K562 (cell line): ENCODE results near the gene ZACN. TPM values are rescaled to one million over a fixed set of nuclear protein-coding genes. Genes with fewer than 3 reads are reported as not detected.

Experiments used
- ATAC-seq: fragments of 200-7000 bp; cut with Tn5 transposase; 3 replicates; pipeline ENCODE4 v1.9.1; 2020; ENCODE audit warnings: moderate library complexity
- BruUV-seq: library from RNA; stranded (reverse); fragments of 400-500 nt; replicated peaks from 2 replicates; lab custom pipeline; 2021; lab: Mats Ljungman, UMichigan
- CTCF ChIA-PET: fragments of 300-600 bp; formaldehyde crosslinking; extraction: SDS; loops from one replicate; lab custom pipeline; 2021; ENCODE audit warnings: low intra/inter-chr PET ratio; lab: Yijun Ruan, JAX
- POLR2A ChIA-PET: fragments of 300-600, 350-650 bp; sonication (Branson Sonifier 250); formaldehyde crosslinking; extraction: SDS; loops from one replicate; lab custom pipeline; 2021; ENCODE audit warnings: antibody characterized with exemption, inconsistent platforms; lab: Yijun Ruan, JAX
- DNase-seq, 4 experiments: peaks; one replicate each; pipeline versions ENCODE4 v3.0.0 to v3.0.0-alpha.2; 2011 to 2018; ENCODE audit warnings: low spot score in 3 of 4, mixed read lengths in 3 of 4; ENCODE audit errors: extremely low read depth in 1 of 4
- FAIRE-seq: peaks from 2 replicates; lab custom pipeline; 2011; peaks lifted over from hg19 to GRCh38; lab: Jason Lieb, UNC
- H2AFZ ChIP-seq: 2 replicates; pipeline ENCODE4 v1.6.0; 2011; ENCODE audit warnings: low read depth, low read length, control low read depth, inconsistent platforms
- H3K27ac ChIP-seq: fragments of 200-600 bp; 3 replicates; pipeline ENCODE4 v1.8.0; 2011; ENCODE audit warnings: low read depth, mild to moderate bottlenecking, control low read depth, inconsistent platforms, low read length, moderate library complexity, mixed read lengths; ENCODE audit errors: extremely low read depth
- H3K27me3 ChIP-seq, 2 experiments: fragments of 300-600 bp in 1 of 2; 2 replicates in 1 of 2; 3 replicates in 1 of 2; pipeline versions ENCODE4 v1.6.0 to v1.8.0; 2011; ENCODE audit warnings: inconsistent platforms in 2 of 2, low read length in 2 of 2, mild to moderate bottlenecking in 1 of 2, mixed read lengths in 1 of 2, moderate library complexity in 1 of 2; ENCODE audit not compliant: control insufficient read depth in 2 of 2, insufficient read depth in 2 of 2
- H3K36me3 ChIP-seq: fragments of 300-600 bp; 3 replicates; pipeline ENCODE4 v1.8.0; 2011; ENCODE audit warnings: mild to moderate bottlenecking, low read length, inconsistent platforms; ENCODE audit not compliant: control insufficient read depth, insufficient read depth
- H3K4me1 ChIP-seq, 2 experiments: fragments of 200-600 bp in 1 of 2; replicated peaks in 1 of 2; 2 replicates in 1 of 2; 3 replicates in 1 of 2; pipeline versions ENCODE4 v1.5.1 to v1.8.0; 2011; ENCODE audit warnings: inconsistent platforms in 2 of 2, low read length in 2 of 2, mild to moderate bottlenecking in 1 of 2, mixed read lengths in 1 of 2, moderate library complexity in 1 of 2; ENCODE audit not compliant: control insufficient read depth in 2 of 2, insufficient read depth in 2 of 2
- H3K4me2 ChIP-seq: 2 replicates; pipeline ENCODE4 v1.6.1; 2011; ENCODE audit warnings: low read length, control low read depth, inconsistent platforms, mixed read lengths; ENCODE audit not compliant: insufficient read depth
- H3K4me3 ChIP-seq: fragments of 200-600 bp; sonication (generic), shearing (Covaris generic); 2 replicates; pipeline ENCODE4 v1.5.1; 2016; ENCODE audit warnings: control low read depth, inconsistent platforms
- H3K79me2 ChIP-seq: fragments of 200-600 bp; 3 replicates; pipeline ENCODE4 v1.8.0; 2011; ENCODE audit warnings: low read length, inconsistent platforms; ENCODE audit not compliant: control insufficient read depth, insufficient read depth
- H3K9ac ChIP-seq, 2 experiments: 2 replicates each; pipeline versions ENCODE4 v1.6.0 to v1.6.1; 2011; ENCODE audit warnings: low read depth in 2 of 2, low read length in 2 of 2, control low read depth in 1 of 2, inconsistent platforms in 1 of 2, mild to moderate bottlenecking in 1 of 2, mixed read lengths in 1 of 2; ENCODE audit not compliant: insufficient read depth in 1 of 2
- H3K9me1 ChIP-seq: one replicate; pipeline ENCODE4 v1.6.0; 2011; ENCODE audit warnings: inconsistent platforms, mild to moderate bottlenecking, low read length, moderate library complexity; ENCODE audit not compliant: control insufficient read depth, insufficient read depth
- H3K9me3 ChIP-seq: replicated peaks from 2 replicates; pipeline ENCODE4 v1.5.1; 2011; ENCODE audit warnings: low read depth, low read length, inconsistent platforms; ENCODE audit not compliant: control insufficient read depth, insufficient read depth
- H4K20me1 ChIP-seq: replicated peaks from 2 replicates; pipeline ENCODE4 v1.6.1; 2011; ENCODE audit warnings: low read length, inconsistent platforms, mixed read lengths; ENCODE audit not compliant: control insufficient read depth, insufficient read depth
- ARID2 ChIP-seq: fragments of 450-650 bp; IDR thresholded peaks from 2 replicates; pipeline ENCODE4 v1.6.1; 2017; ENCODE audit warnings: antibody characterized with exemption, mild to moderate bottlenecking
- POLR2A ChIP-seq: fragments of 450-650 bp; conservative IDR thresholded peaks from 2 replicates; pipeline ENCODE4 v1.6.1; 2016
- XRCC5 ChIP-seq: fragments of 200-400 bp; formaldehyde crosslinking; IDR thresholded peaks from 2 replicates; pipeline ENCODE4 v1.6.1; 2017; ENCODE audit warnings: low read depth, mild to moderate bottlenecking, low read length
- ZEB2 ChIP-seq: fragments of 450-650 bp; IDR thresholded peaks from 2 replicates; pipeline ENCODE4 v1.6.1; 2016
- WGBS: fragments of 100-300 bp; shearing (Covaris generic); methylation state at CpG from one replicate; pipeline ENCODE4 v1.1.6; 2016; ENCODE audit warnings: low coverage, mixed read lengths; ENCODE audit not compliant: insufficient coverage; ENCODE audit errors: missing lambda C conversion rate; 5-methylcytosine and 5-hydroxymethylcytosine counted together
- in situ Hi-C: fragments of 300-500 bp; cut with MboI; formaldehyde crosslinking; loops from 4 replicates; pipeline ENCODE4 v1.15.0; 2018; ENCODE audit warnings: inconsistent platforms, mixed read lengths
- intact Hi-C: fragments of 100-400 bp; cut with micrococcal nuclease; formaldehyde crosslinking; loops from 2 replicates; pipeline ENCODE4 v1.14.2; 2022
- polyA plus RNA-seq, 8 experiments: library from polyadenylated mRNA; depleted of rRNA in 4 of 8; stranded (reverse) in 5 of 8; unstranded in 3 of 8; fragments of >200 nt; fragmentation: Nextera tagmentation in 2 of 8; fragmentation: Illumina TruSeq in 1 of 8; extraction: Ambion mirVana in 2 of 8; extraction: Trizol in 1 of 8; gene quantifications; 2 replicates each; pipeline versions ENCODE4 v1.2.1 to v1.2.3, GENCODE V29; 2011 to 2014; ENCODE audit warnings: inconsistent platforms in 1 of 8, missing spikeins in 1 of 8
- total RNA-seq, 7 experiments: library from RNA; depleted of rRNA in 6 of 7; stranded (reverse); fragments of >200 nt in 6 of 7; fragmentation: Illumina TruSeq in 2 of 7; extraction: Trizol in 2 of 7; gene quantifications; 2 replicates each; pipeline versions ENCODE4 v1.2.1 to v1.2.3, GENCODE V29; 2011 to 2021; ENCODE audit warnings: low replicate concordance in 1 of 7

ZACN gene
- total and polyA plus RNA-seq, 9 of the 15 experiments (the other 6 are each of a cell fraction or from before 2014, with no cell fraction given), result 0.07 TPM; not detected in 8

GRCh38 chr17:76080768-76081287 is 1.8 kb downstream of the ZACN start:
- H3K79me2 ChIP-seq, result no peaks in the 10 kb centered on the region
- no peak overlapping the region for H3K4me2 ChIP-seq
- DNase-seq (no peak), ATAC-seq (no peak), FAIRE-seq (no peak)
- no peak overlapping the region for H2AFZ ChIP-seq
- ChIA-PET CTCF (no interaction called here), POLR2A (interaction anchor here (0.6 to 1.1 kb wide), 4 partner anchors 8 to 35 kb away, joined by 3 to 7 read pairs (median 4); partner anchors contain the start of gene SRP68)
- H3K27me3 ChIP-seq, result peaks cover 11 to 33% of the 10 kb centered on the region in 2 experiments; a peak in 4 of 5 replicates
- no peaks in the 10 kb centered on the region for H3K9me3 ChIP-seq
- H3K4me3 ChIP-seq, result no peak overlapping the region
- H3K36me3 ChIP-seq, result peaks cover 31% of the 10 kb centered on the region; the same call in 2 of the 3 replicates
- peaks cover 4% of the 10 kb centered on the region for H3K9me1 ChIP-seq
- in situ Hi-C loops, result no loop called here
- peaks cover 9% of the 10 kb centered on the region; the same call in 1 of the 2 replicates for H4K20me1 ChIP-seq
- WGBS, result 31% methylated on average over 6 of the region's 6 CpGs
- BruUV-seq, result no TSS peak
- no peak for TF ChIP-seq ARID2
- no peak for TF ChIP-seq ZEB2
- TF ChIP-seq POLR2A, result 0 out of 2 replicates have a peak, but pooled peaks have one; percentile 22
- TF ChIP-seq XRCC5, result no peak
- peak overlapping the region in 1 of 2 experiments; percentile 68; a peak in 1 of 4 replicates for H3K9ac ChIP-seq
- no peak overlapping the region for H3K27ac ChIP-seq
- intact Hi-C loops, result no loop called here
- H3K4me1 ChIP-seq, result peaks cover 0 to 46% of the 10 kb centered on the region in 2 experiments; a peak in 2 of 5 replicates
